ENCODE measurements around the gene NIP7. TPM values are rescaled to one million over a fixed set of nuclear protein-coding genes. Genes with fewer than 3 reads are reported as not detected.

Gene NIP7
- total RNA-seq, 1 donor from 2014 or later = 23.7 TPM

DNA sequence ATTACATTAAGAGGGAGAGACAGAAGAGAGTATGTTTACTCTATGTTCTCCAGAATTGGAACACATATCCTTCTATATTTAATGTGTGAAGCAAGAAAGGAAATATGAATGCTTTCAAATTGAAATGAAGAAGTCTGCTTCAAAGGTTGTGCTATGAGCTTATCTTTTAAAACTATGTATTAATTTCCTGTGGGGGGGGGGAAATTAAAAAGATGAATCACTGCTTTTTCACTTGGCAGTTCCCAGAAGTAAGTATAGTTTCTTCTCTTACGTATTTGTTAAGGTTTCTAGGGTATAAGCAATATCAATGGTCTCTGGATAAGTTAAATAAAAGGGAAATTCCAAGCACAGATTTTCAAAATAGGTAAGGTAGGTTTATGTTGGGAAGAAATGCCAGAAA lies 39.2 kb downstream of the NIP7 start:
- Histone ChIP-seq H3K4me2 (no peak overlapping the region), H3K79me2 (ENCODE audit: low read depth) (peaks cover 29% of the 10 kb centered on the region)

DNA sequence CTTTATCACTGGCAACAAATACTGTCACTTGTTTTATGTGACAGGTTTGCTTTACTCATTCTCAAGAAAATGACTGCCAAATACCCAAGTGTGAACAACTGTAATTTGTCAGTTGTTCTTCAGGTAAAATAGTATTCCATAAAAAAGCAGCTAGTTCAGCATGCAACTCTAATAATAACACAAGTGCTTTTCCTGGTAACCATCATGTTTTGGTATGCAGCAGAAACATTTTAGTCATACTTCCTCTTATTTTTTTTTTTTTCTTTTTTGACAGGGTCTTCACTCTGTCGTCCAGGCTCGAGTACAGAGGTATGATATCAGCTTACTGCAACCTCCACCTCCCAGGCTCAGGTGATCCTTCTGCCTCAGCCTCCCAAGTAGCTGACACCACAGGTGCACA lies 41.7 kb downstream of the NIP7 start:
- no peaks in the 10 kb centered on the region for H3K9me3 ChIP-seq (ENCODE audit: low read depth)
- peaks cover 10% of the 10 kb centered on the region for H3K4me1 Mint-ChIP-seq
- no peak overlapping the region for H3K4me2 ChIP-seq
- no peak overlapping the region for H3K4me3 ChIP-seq
- H4K20me1 ChIP-seq (ENCODE audit: low read depth) = peaks cover 14% of the 10 kb centered on the region
- no peak overlapping the region for H2AFZ ChIP-seq (replicated peaks)
- peaks cover 3% of the 10 kb centered on the region for H3K27me3 Mint-ChIP-seq (ENCODE audit: insufficient read depth, low read depth)
- TF ChIP-seq EZH2 (IDR thresholded peaks at IDR 0.05) = no peak
- no peak for TF ChIP-seq EZH2phosphoT487 (IDR thresholded peaks at IDR 0.05)
- TF ChIP-seq, protein P1, sequence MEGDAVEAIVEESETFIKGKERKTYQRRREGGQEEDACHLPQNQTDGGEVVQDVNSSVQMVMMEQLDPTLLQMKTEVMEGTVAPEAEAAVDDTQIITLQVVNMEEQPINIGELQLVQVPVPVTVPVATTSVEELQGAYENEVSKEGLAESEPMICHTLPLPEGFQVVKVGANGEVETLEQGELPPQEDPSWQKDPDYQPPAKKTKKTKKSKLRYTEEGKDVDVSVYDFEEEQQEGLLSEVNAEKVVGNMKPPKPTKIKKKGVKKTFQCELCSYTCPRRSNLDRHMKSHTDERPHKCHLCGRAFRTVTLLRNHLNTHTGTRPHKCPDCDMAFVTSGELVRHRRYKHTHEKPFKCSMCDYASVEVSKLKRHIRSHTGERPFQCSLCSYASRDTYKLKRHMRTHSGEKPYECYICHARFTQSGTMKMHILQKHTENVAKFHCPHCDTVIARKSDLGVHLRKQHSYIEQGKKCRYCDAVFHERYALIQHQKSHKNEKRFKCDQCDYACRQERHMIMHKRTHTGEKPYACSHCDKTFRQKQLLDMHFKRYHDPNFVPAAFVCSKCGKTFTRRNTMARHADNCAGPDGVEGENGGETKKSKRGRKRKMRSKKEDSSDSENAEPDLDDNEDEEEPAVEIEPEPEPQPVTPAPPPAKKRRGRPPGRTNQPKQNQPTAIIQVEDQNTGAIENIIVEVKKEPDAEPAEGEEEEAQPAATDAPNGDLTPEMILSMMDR (IDR thresholded peaks at IDR 0.05) = no peak
- no peak overlapping the region for H3K27ac Mint-ChIP-seq
- H3K4me1 ChIP-seq = peaks cover 6% of the 10 kb centered on the region
- H3F3A ChIP-seq (ENCODE audit: low read depth) = peaks cover 24% of the 10 kb centered on the region
- H3K27me3 ChIP-seq = no peaks in the 10 kb centered on the region
- H3K4me3 Mint-ChIP-seq = no peak overlapping the region
- H3K27ac ChIP-seq = no peak overlapping the region
- peaks cover 24% of the 10 kb centered on the region for H3K36me3 Mint-ChIP-seq
- H3K9me3 Mint-ChIP-seq = no peaks in the 10 kb centered on the region
- peaks cover 49% of the 10 kb centered on the region for H3K79me2 ChIP-seq (ENCODE audit: low read depth)
- no peak overlapping the region for H3K9ac ChIP-seq
- H3K36me3 ChIP-seq = peaks cover 4% of the 10 kb centered on the region
- no peak for DNase-seq (ENCODE audit: low spot score)

More for the DNA sequence above, 39.2 kb downstream of the NIP7 start:
- Histone ChIP-seq H3K4me3 (no peak overlapping the region), H3K27me3 (no peaks in the 10 kb centered on the region), H3K36me3 (peaks cover 4% of the 10 kb centered on the region), H3K4me1 (no peaks in the 10 kb centered on the region), H3K9me3 (ENCODE audit: low read depth) (no peaks in the 10 kb centered on the region), H3K9ac (no peak overlapping the region), H3K27ac (no peak overlapping the region), H4K20me1 (ENCODE audit: low read depth) (peaks cover under 1% of the 10 kb centered on the region), H3F3A (ENCODE audit: low read depth) (peaks cover 12% of the 10 kb centered on the region), H2AFZ (replicated peaks) (no peak overlapping the region)
- TF ChIP-seq EZH2 (IDR thresholded peaks at IDR 0.05) (no peak), EZH2phosphoT487 (IDR thresholded peaks at IDR 0.05) (no peak)
- TF ChIP-seq, protein P1 (IDR thresholded peaks at IDR 0.05) = no peak
- DNase-seq (ENCODE audit: low spot score) = no peak
- H3K4me3 Mint-ChIP-seq = no peak overlapping the region
- no peaks in the 10 kb centered on the region for H3K9me3 Mint-ChIP-seq
- H3K27me3 Mint-ChIP-seq (ENCODE audit: insufficient read depth, low read depth) = peaks cover 2% of the 10 kb centered on the region
- H3K27ac Mint-ChIP-seq = no peak overlapping the region
- H3K36me3 Mint-ChIP-seq = peaks cover 28% of the 10 kb centered on the region
- H3K4me1 Mint-ChIP-seq = no peaks in the 10 kb centered on the region

DNA sequence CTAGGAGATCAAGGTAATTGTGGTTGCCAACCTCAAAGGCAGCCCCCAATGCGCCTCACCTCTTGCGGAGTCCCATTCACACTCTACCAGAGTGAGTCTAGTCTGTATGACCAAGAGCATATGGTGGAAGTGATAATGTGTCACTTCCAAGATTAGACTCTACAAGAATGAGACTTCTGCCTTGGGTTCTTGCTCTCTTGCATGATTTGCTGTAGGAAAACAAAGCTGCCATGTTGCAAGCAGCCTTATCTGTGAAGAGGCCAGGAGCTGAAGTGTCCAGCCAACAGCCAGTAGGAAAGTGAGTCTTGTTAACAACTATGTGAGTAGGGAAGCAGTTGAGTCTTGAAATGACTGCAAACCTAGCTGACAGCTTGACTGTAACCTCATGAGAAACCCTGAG lies 42.8 kb downstream of the NIP7 start:
- H3K27ac Mint-ChIP-seq = no peak overlapping the region
- Histone ChIP-seq H3K27ac (no peak overlapping the region), H3K9ac (no peak overlapping the region), H3K79me2 (ENCODE audit: low read depth) (peaks cover 49% of the 10 kb centered on the region), H4K20me1 (ENCODE audit: low read depth) (peaks cover 14% of the 10 kb centered on the region), H3K4me3 (no peak overlapping the region), H3K9me3 (ENCODE audit: low read depth) (no peaks in the 10 kb centered on the region), H3F3A (ENCODE audit: low read depth) (peaks cover 24% of the 10 kb centered on the region), H2AFZ (replicated peaks) (no peak overlapping the region), H3K27me3 (no peaks in the 10 kb centered on the region), H3K4me2 (no peak overlapping the region), H3K4me1 (peaks cover 6% of the 10 kb centered on the region), H3K36me3 (peaks cover 4% of the 10 kb centered on the region)
- H3K9me3 Mint-ChIP-seq = no peaks in the 10 kb centered on the region
- DNase-seq (ENCODE audit: low spot score) = no peak
- H3K36me3 Mint-ChIP-seq = peaks cover 24% of the 10 kb centered on the region
- H3K4me1 Mint-ChIP-seq = peaks cover 10% of the 10 kb centered on the region
- H3K4me3 Mint-ChIP-seq = no peak overlapping the region
- TF ChIP-seq, protein P1 (IDR thresholded peaks at IDR 0.05) = no peak
- TF ChIP-seq EZH2 (IDR thresholded peaks at IDR 0.05) (no peak), EZH2phosphoT487 (IDR thresholded peaks at IDR 0.05) (no peak)
- peaks cover 3% of the 10 kb centered on the region for H3K27me3 Mint-ChIP-seq (ENCODE audit: insufficient read depth, low read depth)

All from neural progenitor cell (in vitro differentiated cells).